ENCODE results near the gene SPIB.

- TF ChIP-seq EZH2 (IDR thresholded peaks at IDR 0.05; ENCODE audit: low read length) = no peak
- no peak for TF ChIP-seq CTCF (optimal IDR thresholded peaks at IDR 0.05 in 1 of 3, IDR thresholded peaks at IDR 0.05 in 1 of 3, conservative IDR thresholded peaks at IDR 0.05 in 1 of 3; ENCODE audit: extremely low read depth in 1 of 3, insufficient read depth in 2 of 3, low read length in 3 of 3)
Measured at GRCh38 chr19:50435627-50436026, 16.9 kb downstream of the SPIB start.
